ENCODE measurements around the gene RAB8B. TPM values are rescaled to one million over a fixed set of nuclear protein-coding genes. Genes with fewer than 3 reads are reported as not detected.
"Not testable (repeated sequence)": the region's sequence is repeated elsewhere in the genome, so short reads cannot be mapped to it uniquely, and the experiment has no call there.

The RAB8B gene
- total and polyA plus RNA-seq, 5 donors from 2014 or later = 67.4 to 114 (median 77.7) TPM

- Mint-ChIP-seq H3K4me3 (peak overlapping the region in 3 of 4 donors; percentile 58 to 75 (median 72)), H3K4me1 (peaks cover 33 to 96% (median 80%) of the 10 kb centered on the region in 4 donors), H3K9me3 (no peaks in the 10 kb centered on the region), H3K27me3 (no peaks in the 10 kb centered on the region), H3K36me3 (peaks cover 40% of the 10 kb centered on the region), H3K27ac (peak overlapping the region; percentile 68 to 89 (median 75))
- H3K36me3 ChIP-seq (ENCODE audit: control insufficient read depth, insufficient read depth, low read length) = peaks cover 5% of the 10 kb centered on the region
- H3K27ac ChIP-seq (ENCODE audit: insufficient read depth, low read length, poor library complexity, severe bottlenecking) = no peak overlapping the region
- H3K27me3 ChIP-seq (ENCODE audit: control insufficient read depth, insufficient read depth, low read length) = no peaks in the 10 kb centered on the region
- peak in 1 of 3 donors; percentile 56 for DNase-seq
- no peaks in the 10 kb centered on the region for H3K9me3 ChIP-seq (ENCODE audit: control insufficient read depth in 2 of 2, low read length in 2 of 2)
- ATAC-seq (ENCODE audit: low read depth in 2 of 2) = no peak
- H3K4me1 ChIP-seq (ENCODE audit: control insufficient read depth, insufficient read depth, low read length, poor library complexity, severe bottlenecking) = peaks cover 79% of the 10 kb centered on the region
- H3K4me3 ChIP-seq (ENCODE audit: low read depth, low read length) = peak overlapping the region; percentile 48
Measured at GRCh38 chr15:63200464-63201249, 11.3 kb downstream of the RAB8B start.

GRCh38 chr15:63202861-63203260 is 13.5 kb downstream of the RAB8B start:
- H3K9me3 ChIP-seq (ENCODE audit: control insufficient read depth in 2 of 2, low read length in 2 of 2) = no peaks in the 10 kb centered on the region
- Mint-ChIP-seq H3K4me3 (peak overlapping the region; percentile 38 to 73 (median 68)), H3K9me3 (no peaks in the 10 kb centered on the region), H3K27ac (peak overlapping the region; percentile 69 to 94 (median 75)), H3K4me1 (peaks cover 42 to 95% (median 84%) of the 10 kb centered on the region in 4 donors), H3K36me3 (peaks cover 45% of the 10 kb centered on the region), H3K27me3 (no peaks in the 10 kb centered on the region)
- peaks cover 2% of the 10 kb centered on the region for H3K36me3 ChIP-seq (ENCODE audit: control insufficient read depth, insufficient read depth, low read length)
- H3K27me3 ChIP-seq (ENCODE audit: control insufficient read depth, insufficient read depth, low read length) = no peaks in the 10 kb centered on the region
- peak overlapping the region; percentile 52 for H3K4me3 ChIP-seq (ENCODE audit: low read depth, low read length)
- no peak overlapping the region for H3K27ac ChIP-seq (ENCODE audit: insufficient read depth, low read length, poor library complexity, severe bottlenecking)
- no peak for DNase-seq
- H3K4me1 ChIP-seq (ENCODE audit: control insufficient read depth, insufficient read depth, low read length, poor library complexity, severe bottlenecking) = peaks cover 69% of the 10 kb centered on the region
- ATAC-seq (ENCODE audit: low read depth in 2 of 2) = no peak

- H3K4me3 Mint-ChIP-seq = peak overlapping the region in 3 of 4 donors; percentile 20 to 73 (median 68)
- DNase-seq (peak in 2 of 3 donors; percentile 15 to 27), ATAC-seq (ENCODE audit: low read depth in 2 of 2) (peak; percentile 82 to 90)
- peak overlapping the region; percentile 69 to 94 (median 75) for H3K27ac Mint-ChIP-seq
- peak overlapping the region; percentile 52 for H3K4me3 ChIP-seq (ENCODE audit: low read depth, low read length)
- peaks cover 49 to 95% (median 83%) of the 10 kb centered on the region in 4 donors for H3K4me1 Mint-ChIP-seq
- H3K36me3 ChIP-seq (ENCODE audit: control insufficient read depth, insufficient read depth, low read length) = peaks cover 2% of the 10 kb centered on the region
- no peaks in the 10 kb centered on the region for H3K27me3 ChIP-seq (ENCODE audit: control insufficient read depth, insufficient read depth, low read length)
- H3K27me3 Mint-ChIP-seq = no peaks in the 10 kb centered on the region
- peaks cover 46% of the 10 kb centered on the region for H3K36me3 Mint-ChIP-seq
- no peak overlapping the region for H3K27ac ChIP-seq (ENCODE audit: insufficient read depth, low read length, poor library complexity, severe bottlenecking)
- peaks cover 69% of the 10 kb centered on the region for H3K4me1 ChIP-seq (ENCODE audit: control insufficient read depth, insufficient read depth, low read length, poor library complexity, severe bottlenecking)
- H3K9me3 Mint-ChIP-seq = no peaks in the 10 kb centered on the region
- H3K9me3 ChIP-seq (ENCODE audit: control insufficient read depth in 2 of 2, low read length in 2 of 2) = no peaks in the 10 kb centered on the region
Measured at GRCh38 chr15:63203451-63204090, 14.2 kb downstream of the RAB8B start.

GRCh38 chr15:63206079-63206478 is 16.7 kb downstream of the RAB8B start:
- peaks cover 34% of the 10 kb centered on the region for H3K36me3 Mint-ChIP-seq
- no peak for DNase-seq
- peaks cover 53 to 92% (median 80%) of the 10 kb centered on the region in 4 donors for H3K4me1 Mint-ChIP-seq
- ATAC-seq (ENCODE audit: low read depth in 2 of 2) = no peak
- H3K9me3 Mint-ChIP-seq = no peaks in the 10 kb centered on the region
- Histone ChIP-seq H3K27ac (ENCODE audit: insufficient read depth, low read length, poor library complexity, severe bottlenecking) (no peak overlapping the region), H3K36me3 (ENCODE audit: control insufficient read depth, insufficient read depth, low read length) (peaks cover 3% of the 10 kb centered on the region), H3K4me1 (ENCODE audit: control insufficient read depth, insufficient read depth, low read length, poor library complexity, severe bottlenecking) (peaks cover 68% of the 10 kb centered on the region), H3K4me3 (ENCODE audit: low read depth, low read length) (no peak overlapping the region), H3K27me3 (ENCODE audit: control insufficient read depth, insufficient read depth, low read length) (no peaks in the 10 kb centered on the region), H3K9me3 (ENCODE audit: control insufficient read depth in 2 of 2, low read length in 2 of 2) (no peaks in the 10 kb centered on the region)
- H3K27ac Mint-ChIP-seq = peak overlapping the region in 2 of 3 donors; percentile 65 to 88
- H3K4me3 Mint-ChIP-seq = peak overlapping the region in 1 of 4 donors; percentile 61
- H3K27me3 Mint-ChIP-seq = no peaks in the 10 kb centered on the region

GRCh38 chr15:63208824-63209223 is 19.4 kb downstream of the RAB8B start:
- H3K27me3 ChIP-seq (ENCODE audit: control insufficient read depth, insufficient read depth, low read length); DNase-seq; H3K9me3 Mint-ChIP-seq; ATAC-seq (ENCODE audit: low read depth in 2 of 2); H3K27me3 Mint-ChIP-seq; H3K9me3 ChIP-seq (ENCODE audit: control insufficient read depth in 2 of 2, low read length in 2 of 2); H3K27ac ChIP-seq (ENCODE audit: insufficient read depth, low read length, poor library complexity, severe bottlenecking); H3K4me3 ChIP-seq (ENCODE audit: low read depth, low read length); H3K36me3 ChIP-seq (ENCODE audit: control insufficient read depth, insufficient read depth, low read length): not testable (repeated sequence)
- Mint-ChIP-seq H3K36me3 (peaks cover 24% of the 10 kb centered on the region), H3K4me3 (peak overlapping the region in 3 of 4 donors; percentile 2 to 81 (median 42)), H3K27ac (peak overlapping the region; percentile 56 to 77 (median 61)), H3K4me1 (peaks cover 48 to 93% (median 81%) of the 10 kb centered on the region in 4 donors)
- peaks cover 78% of the 10 kb centered on the region for H3K4me1 ChIP-seq (ENCODE audit: control insufficient read depth, insufficient read depth, low read length, poor library complexity, severe bottlenecking)

GRCh38 chr15:63210151-63211091 is 21.0 kb downstream of the RAB8B start:
- Mint-ChIP-seq H3K9me3 (no peaks in the 10 kb centered on the region), H3K27me3 (no peaks in the 10 kb centered on the region), H3K4me3 (peak overlapping the region; percentile 60 to 90 (median 75)), H3K4me1 (peaks cover 53 to 95% (median 77%) of the 10 kb centered on the region in 4 donors), H3K36me3 (peaks cover 24% of the 10 kb centered on the region), H3K27ac (peak overlapping the region; percentile 82 to 98 (median 83))
- H3K4me3 ChIP-seq (ENCODE audit: low read depth, low read length) = peak overlapping the region; percentile 72
- ATAC-seq (ENCODE audit: low read depth in 2 of 2) (peak; percentile 21 to 44), DNase-seq (no peak)
- H3K36me3 ChIP-seq (ENCODE audit: control insufficient read depth, insufficient read depth, low read length) = peaks cover 6% of the 10 kb centered on the region
- peaks cover 82% of the 10 kb centered on the region for H3K4me1 ChIP-seq (ENCODE audit: control insufficient read depth, insufficient read depth, low read length, poor library complexity, severe bottlenecking)
- peak overlapping the region; percentile 64 for H3K27ac ChIP-seq (ENCODE audit: insufficient read depth, low read length, poor library complexity, severe bottlenecking)
- H3K9me3 ChIP-seq (ENCODE audit: control insufficient read depth in 2 of 2, low read length in 2 of 2) = no peaks in the 10 kb centered on the region
- no peaks in the 10 kb centered on the region for H3K27me3 ChIP-seq (ENCODE audit: control insufficient read depth, insufficient read depth, low read length)

- peak overlapping the region; percentile 82 to 98 (median 83) for H3K27ac Mint-ChIP-seq
- H3K36me3 ChIP-seq (ENCODE audit: control insufficient read depth, insufficient read depth, low read length) = peaks cover 6% of the 10 kb centered on the region
- H3K27me3 Mint-ChIP-seq = no peaks in the 10 kb centered on the region
- ATAC-seq (ENCODE audit: low read depth in 2 of 2) = no peak
- H3K27me3 ChIP-seq (ENCODE audit: control insufficient read depth, insufficient read depth, low read length) = no peaks in the 10 kb centered on the region
- peaks cover 47 to 91% (median 73%) of the 10 kb centered on the region in 4 donors for H3K4me1 Mint-ChIP-seq
- DNase-seq = no peak
- peak overlapping the region; percentile 60 to 90 (median 75) for H3K4me3 Mint-ChIP-seq
- H3K4me1 ChIP-seq (ENCODE audit: control insufficient read depth, insufficient read depth, low read length, poor library complexity, severe bottlenecking) = peaks cover 77% of the 10 kb centered on the region
- H3K4me3 ChIP-seq (ENCODE audit: low read depth, low read length) = peak overlapping the region; percentile 72
- no peaks in the 10 kb centered on the region for H3K9me3 ChIP-seq (ENCODE audit: control insufficient read depth in 2 of 2, low read length in 2 of 2)
- H3K36me3 Mint-ChIP-seq = peaks cover 24% of the 10 kb centered on the region
- peak overlapping the region; percentile 64 for H3K27ac ChIP-seq (ENCODE audit: insufficient read depth, low read length, poor library complexity, severe bottlenecking)
- H3K9me3 Mint-ChIP-seq = no peaks in the 10 kb centered on the region
Measured at GRCh38 chr15:63211092-63211490, 21.7 kb downstream of the RAB8B start.
